GM15510 (cell line): Measurements from ENCODE around the gene FBXO11.

Experiments used
- POLR2A ChIP-seq: IDR thresholded peaks from 3 replicates; pipeline ENCODE4 v1.6.1; 2011; ENCODE audit warnings: borderline replicate concordance; ENCODE audit not compliant: insufficient read length; ENCODE audit errors: extremely low read depth

FBXO11 gene

DNA sequence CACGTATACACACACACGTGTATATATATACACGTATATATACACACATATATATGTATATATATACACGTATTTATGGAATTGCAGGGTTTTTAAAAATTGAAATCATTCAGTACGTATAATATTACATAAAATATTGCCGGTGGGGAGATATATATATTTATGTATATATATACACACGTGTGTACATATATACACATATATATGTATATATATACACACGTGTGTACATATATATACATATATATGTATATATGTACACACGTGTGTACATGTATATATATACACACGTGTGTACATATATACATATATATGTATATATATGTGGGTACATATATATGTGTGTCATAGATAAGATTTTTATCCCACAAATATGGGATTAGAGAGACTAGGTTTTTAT lies 5.4 kb downstream of the FBXO11 start:
- no peak for TF ChIP-seq POLR2A

- no peak for TF ChIP-seq POLR2A
Measured at GRCh38 chr2:47899915-47900816, 6.1 kb downstream of the FBXO11 start.

GRCh38 chr2:47897883-47898731 lies 8.2 kb downstream of the FBXO11 start:
- TF ChIP-seq POLR2A, result no peak

DNA sequence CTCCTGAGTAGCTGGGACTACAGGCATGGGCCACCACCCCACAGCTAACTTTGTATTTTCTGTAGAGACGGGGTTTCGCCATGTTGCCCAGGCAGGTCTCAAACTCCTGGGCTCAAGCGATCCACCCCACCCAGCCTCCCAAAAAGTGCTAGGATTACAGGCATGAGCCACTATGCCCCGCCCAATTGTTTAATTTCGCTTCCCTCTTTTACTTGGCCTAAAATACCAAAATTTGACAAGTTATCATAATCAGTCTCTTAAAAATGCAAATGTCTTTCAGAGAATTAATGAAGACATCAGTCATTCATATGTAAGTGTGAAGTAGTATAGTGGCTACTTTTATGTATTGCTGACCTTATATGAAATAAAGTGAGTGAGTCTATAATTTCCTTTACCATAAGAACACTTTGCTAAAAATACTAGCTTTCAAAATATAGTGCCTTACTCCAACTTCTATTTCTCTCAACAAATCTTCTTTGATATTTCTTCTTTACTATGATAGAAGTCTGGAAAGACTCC lies 9.8 kb downstream of the FBXO11 start:
- TF ChIP-seq POLR2A, result no peak

DNA sequence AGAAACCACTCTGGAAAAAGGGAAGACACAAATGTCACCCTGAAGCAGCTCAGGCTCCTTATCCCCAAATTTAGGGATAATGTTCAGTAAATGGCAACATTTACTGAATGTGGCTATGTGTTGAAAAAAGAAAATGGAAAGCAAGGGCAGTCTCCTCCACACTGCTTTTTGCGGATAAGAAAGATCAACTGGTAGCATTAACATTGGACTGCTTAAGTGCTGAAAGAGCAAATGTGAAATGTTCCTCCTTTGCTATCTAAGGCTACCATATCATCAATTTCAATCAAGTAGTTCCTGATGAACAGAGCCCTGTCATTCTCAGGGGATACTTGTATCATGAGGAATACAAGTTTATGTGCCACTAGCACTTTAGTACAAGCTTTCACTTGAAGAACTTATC lies 12.5 kb downstream of the FBXO11 start:
- no peak for TF ChIP-seq POLR2A

DNA sequence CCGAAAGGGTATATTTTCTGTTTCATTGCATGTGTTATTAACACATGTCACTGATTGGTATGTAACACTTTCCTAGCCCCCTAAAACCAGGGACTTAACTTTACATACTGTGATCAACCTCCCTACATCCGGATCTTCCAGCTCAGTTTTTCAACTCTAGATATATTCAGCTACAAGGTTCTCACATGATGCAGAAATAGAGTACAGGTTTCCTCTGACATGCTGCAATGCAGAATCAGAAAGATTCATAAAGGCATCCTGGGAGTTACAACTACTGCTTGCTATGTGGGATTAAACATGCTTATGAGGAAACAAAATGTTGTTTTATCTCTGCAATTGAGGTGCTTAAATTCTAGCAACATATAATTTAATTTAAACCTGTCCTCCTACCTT lies 14.0 kb downstream of the FBXO11 start:
- no peak for TF ChIP-seq POLR2A

GRCh38 chr2:47891369-47892337 lies 14.6 kb downstream of the FBXO11 start:
- no peak for TF ChIP-seq POLR2A

DNA sequence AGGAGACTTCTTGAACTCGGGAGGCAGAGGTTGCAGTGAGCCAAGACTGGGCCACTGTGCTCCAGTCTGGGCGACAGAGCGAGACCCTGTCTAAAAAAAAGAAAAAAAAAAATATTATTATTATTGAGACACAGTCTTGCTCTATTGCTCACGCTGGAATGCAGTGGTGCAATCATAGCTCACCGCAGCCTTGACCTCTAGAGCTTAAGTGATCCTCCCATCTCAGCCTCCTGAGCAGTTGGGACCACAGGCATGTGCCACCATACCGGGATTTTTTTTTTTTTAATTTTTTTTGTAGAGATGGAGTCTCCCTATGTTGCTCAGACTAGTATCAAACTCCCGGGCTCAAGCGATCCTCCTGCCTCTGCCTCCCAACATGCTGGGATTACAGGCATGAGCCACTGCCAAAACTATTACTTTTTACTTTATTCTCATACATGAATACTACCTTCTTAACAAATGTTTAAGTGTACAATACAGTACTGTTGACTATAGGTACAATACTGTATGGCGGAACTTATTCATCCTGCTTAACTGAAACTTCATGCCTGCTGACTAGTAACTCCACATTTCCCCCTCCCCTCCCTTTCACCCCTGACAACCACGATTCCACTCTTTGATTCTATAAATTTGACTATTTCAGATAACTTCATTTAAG lies 15.5 kb downstream of the FBXO11 start:
- no peak for TF ChIP-seq POLR2A

DNA sequence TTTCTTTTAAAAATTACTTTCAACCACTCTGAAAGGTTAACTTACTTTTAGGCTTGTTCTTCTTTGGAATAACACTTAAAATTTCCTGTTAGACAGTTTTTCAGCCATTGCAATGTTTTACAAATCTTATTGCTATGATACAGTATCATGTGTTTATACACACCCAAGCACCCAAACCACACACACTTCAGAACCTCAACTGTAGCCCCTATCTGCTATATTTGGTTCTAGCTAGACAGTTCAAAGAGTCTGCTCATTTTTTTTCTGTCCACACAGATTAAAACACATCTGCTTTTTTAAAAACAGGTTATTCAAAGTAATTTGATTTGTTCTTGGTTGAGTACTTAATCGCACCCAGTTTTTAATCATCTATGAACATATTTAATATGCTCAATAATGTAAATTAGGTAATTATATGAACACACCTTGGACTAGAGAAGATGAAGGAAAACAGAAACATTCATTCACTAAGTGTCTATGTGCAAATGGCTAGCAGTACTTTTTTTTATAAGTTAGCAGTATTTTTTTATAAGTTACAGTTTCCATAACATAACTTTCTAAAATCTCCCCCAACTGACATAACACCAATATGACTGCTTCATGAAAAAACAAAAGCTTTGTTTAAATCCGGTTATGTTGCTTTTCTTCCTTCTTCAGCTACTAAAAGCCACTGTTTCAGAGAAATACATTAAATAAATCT lies 17.6 kb downstream of the FBXO11 start:
- TF ChIP-seq POLR2A, result no peak

- no peak for TF ChIP-seq POLR2A
Measured at GRCh38 chr2:47876912-47877311, 29.4 kb downstream of the FBXO11 start.

DNA sequence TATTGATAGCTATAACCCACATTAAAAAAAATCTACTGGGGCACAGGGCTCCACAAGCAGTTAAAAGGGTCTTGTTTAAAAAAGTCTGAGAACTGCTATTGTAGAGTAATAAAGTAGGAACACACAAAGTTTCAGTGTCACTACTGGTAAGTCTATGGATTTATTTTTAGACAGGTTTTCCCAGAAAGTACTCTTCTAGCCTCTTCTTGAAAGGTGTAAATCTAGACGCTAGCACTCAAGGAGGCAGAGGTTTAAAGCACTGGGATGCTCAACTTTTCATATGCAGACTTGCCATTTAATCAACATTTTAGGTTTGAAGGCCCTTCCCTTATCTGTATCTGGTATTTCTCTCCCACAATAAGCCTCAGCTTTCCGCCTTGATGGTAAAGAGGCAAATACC lies 33.4 kb downstream of the FBXO11 start:
- TF ChIP-seq POLR2A, result no peak

GRCh38 chr2:47870641-47871540 lies 35.4 kb downstream of the FBXO11 start:
- TF ChIP-seq POLR2A, result no peak
